Suprapubic skin (tissue), 4 donors: Measurements from ENCODE around the gene CAMTA1. TPM values are rescaled to one million over a fixed set of nuclear protein-coding genes. Genes with fewer than 3 reads are reported as not detected.

Source experiments
- DNase-seq, 2 donors: peaks; one replicate each; pipeline ENCODE4 v3.0.0-alpha.2; 2019; ENCODE audit warnings: low spot score in 2 of 2
- H3K27ac ChIP-seq: fragments of 200-600 bp; sonication (generic); one replicate; pipeline ENCODE4 v1.5.1; 2019
- H3K27me3 ChIP-seq: fragments of 200-600 bp; sonication (generic); one replicate; pipeline ENCODE4 v1.5.1; 2019
- H3K36me3 ChIP-seq: fragments of 200-600 bp; sonication (generic); one replicate; pipeline ENCODE4 v1.5.1; 2019
- H3K4me1 ChIP-seq: fragments of 200-600 bp; sonication (generic); one replicate; pipeline ENCODE4 v1.5.1; 2019
- H3K4me3 ChIP-seq: fragments of 200-600 bp; sonication (generic); one replicate; pipeline ENCODE4 v1.5.1; 2019; ENCODE audit warnings: mild to moderate bottlenecking
- H3K9me3 ChIP-seq: fragments of 200-600 bp; sonication (generic); one replicate; pipeline ENCODE4 v1.5.1; 2019
- EP300 ChIP-seq: sonication (generic); formaldehyde crosslinking; IDR thresholded peaks from one replicate; pipeline ENCODE4 v1.6.1; 2017; ENCODE audit warnings: antibody characterized with exemption
- POLR2A ChIP-seq, 2 donors: fragments of 450-650 bp; IDR thresholded peaks; one replicate each; pipeline ENCODE4 v1.6.1; 2017; ENCODE audit warnings: antibody characterized with exemption in 2 of 2, mild to moderate bottlenecking in 2 of 2, moderate library complexity in 2 of 2
- POLR2AphosphoS5 ChIP-seq, 3 donors: sonication (generic); formaldehyde crosslinking; IDR thresholded peaks; one replicate each; pipeline ENCODE4 v1.6.1; 2017; ENCODE audit warnings: antibody characterized with exemption in 3 of 3
- WGBS: methylation state at CpG from one replicate; pipeline ENCODE4 v1.1.5; 2018; 5-methylcytosine and 5-hydroxymethylcytosine counted together
- total RNA-seq, 4 donors: library from RNA; depleted of rRNA; stranded (reverse); fragments of >200 nt; gene quantifications; one replicate each; pipeline ENCODE4 v1.1.0, GENCODE V29; 2016
- TF ChIP-seq, protein P1 (sequence below), 2 donors: fragments of 200-600 bp in 1 of 2; fragments of 450-650 bp in 1 of 2; sonication (generic) in 1 of 2; IDR thresholded peaks; one replicate each; pipeline ENCODE4 v1.5.1; 2016 to 2019; ENCODE audit warnings: antibody characterized with exemption in 2 of 2, mild to moderate bottlenecking in 1 of 2, moderate library complexity in 1 of 2

The CAMTA1 gene
- total RNA-seq, 4 donors from 2014 or later = 40.4 to 54.1 (median 46.6) TPM

DNA sequence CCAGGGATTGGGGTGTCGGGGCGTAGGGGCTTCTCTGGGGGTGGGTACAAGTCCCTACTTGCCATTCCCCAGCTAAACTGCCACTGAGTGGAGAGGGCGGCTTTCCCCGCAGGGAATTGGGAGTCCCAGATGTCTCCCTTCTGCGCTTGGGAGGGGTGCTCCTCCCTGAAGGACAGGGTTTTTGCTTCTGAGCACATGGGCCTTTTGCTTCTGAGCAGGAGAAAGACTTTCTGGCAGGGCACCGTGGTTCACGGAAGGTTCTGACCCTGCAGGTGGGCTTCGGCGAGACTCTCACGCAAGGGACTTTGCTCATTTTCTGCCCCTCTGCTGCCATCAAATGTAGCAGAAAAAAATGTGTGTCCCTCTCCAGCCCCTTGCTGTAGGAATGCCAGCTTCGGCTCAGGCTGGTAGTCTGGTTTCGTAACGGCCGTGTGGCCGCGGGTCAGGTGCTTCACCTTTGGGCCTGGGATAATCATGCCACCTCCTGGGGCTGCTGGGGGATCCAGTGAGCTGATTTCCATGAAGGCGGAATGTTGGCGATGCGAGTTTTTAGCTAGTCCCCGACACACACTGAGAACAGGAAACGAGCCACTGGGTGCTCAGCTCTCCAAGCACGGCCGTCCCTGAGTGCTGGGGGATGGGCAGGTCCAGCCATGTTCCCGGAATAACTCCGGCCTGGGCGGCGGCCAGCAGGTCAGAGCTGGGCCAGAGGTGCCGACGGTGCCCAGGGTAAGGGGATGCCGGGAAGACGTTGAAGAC lies 364.0 kb downstream of the CAMTA1 start:
- TF ChIP-seq POLR2AphosphoS5 (IDR thresholded peaks at IDR 0.05) (no peak), EP300 (no peak), POLR2A (IDR thresholded peaks at IDR 0.05) (no peak)
- TF ChIP-seq, protein P1, sequence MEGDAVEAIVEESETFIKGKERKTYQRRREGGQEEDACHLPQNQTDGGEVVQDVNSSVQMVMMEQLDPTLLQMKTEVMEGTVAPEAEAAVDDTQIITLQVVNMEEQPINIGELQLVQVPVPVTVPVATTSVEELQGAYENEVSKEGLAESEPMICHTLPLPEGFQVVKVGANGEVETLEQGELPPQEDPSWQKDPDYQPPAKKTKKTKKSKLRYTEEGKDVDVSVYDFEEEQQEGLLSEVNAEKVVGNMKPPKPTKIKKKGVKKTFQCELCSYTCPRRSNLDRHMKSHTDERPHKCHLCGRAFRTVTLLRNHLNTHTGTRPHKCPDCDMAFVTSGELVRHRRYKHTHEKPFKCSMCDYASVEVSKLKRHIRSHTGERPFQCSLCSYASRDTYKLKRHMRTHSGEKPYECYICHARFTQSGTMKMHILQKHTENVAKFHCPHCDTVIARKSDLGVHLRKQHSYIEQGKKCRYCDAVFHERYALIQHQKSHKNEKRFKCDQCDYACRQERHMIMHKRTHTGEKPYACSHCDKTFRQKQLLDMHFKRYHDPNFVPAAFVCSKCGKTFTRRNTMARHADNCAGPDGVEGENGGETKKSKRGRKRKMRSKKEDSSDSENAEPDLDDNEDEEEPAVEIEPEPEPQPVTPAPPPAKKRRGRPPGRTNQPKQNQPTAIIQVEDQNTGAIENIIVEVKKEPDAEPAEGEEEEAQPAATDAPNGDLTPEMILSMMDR (IDR thresholded peaks at IDR 0.05) = no peak
- no peak for DNase-seq
- H3K27ac ChIP-seq = no peak overlapping the region

DNA sequence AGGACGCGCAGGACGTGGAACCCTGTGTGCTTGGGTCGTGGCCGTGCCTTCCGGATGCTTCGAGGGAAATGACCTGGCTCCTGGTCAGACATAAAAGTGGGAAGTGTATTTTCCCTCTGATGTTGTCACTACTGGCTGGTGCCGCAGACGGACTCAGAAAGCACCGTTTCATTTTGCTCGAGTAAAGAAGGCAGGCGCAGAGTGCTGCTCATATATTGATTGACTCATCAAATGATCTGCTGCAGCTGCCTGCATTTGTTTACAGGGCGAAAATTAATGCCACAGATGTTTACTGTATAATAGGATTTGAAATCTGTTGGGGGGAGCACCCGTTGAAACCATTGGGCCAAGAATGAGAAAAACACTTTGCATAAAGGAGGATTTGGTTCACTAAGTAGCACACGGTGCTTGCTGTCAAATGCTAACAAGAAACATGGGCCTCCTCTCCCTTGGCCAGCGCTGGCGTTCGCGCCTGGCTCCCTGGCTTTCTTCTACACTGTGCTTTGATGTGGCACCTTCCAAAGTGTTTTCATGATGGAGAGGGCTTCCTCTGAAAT lies 365.5 kb downstream of the CAMTA1 start:
- Histone ChIP-seq H3K9me3 (no peaks in the 10 kb centered on the region), H3K4me1 (no peaks in the 10 kb centered on the region), H3K27me3 (peaks cover 44% of the 10 kb centered on the region), H3K27ac (no peak overlapping the region), H3K36me3 (no peaks in the 10 kb centered on the region), H3K4me3 (no peak overlapping the region)
- DNase-seq = no peak
- 81% methylated on average over 19 of the region's 19 CpGs for WGBS
- TF ChIP-seq, protein P1 (IDR thresholded peaks at IDR 0.05) = no peak
- TF ChIP-seq POLR2AphosphoS5 (IDR thresholded peaks at IDR 0.05) = no peak

More for the DNA sequence above, 364.0 kb downstream of the CAMTA1 start:
- H3K4me3 ChIP-seq = no peak overlapping the region
- peaks cover 42% of the 10 kb centered on the region for H3K27me3 ChIP-seq
- 42% methylated on average over 27 of the region's 31 CpGs for WGBS
- H3K36me3 ChIP-seq = no peaks in the 10 kb centered on the region
- H3K4me1 ChIP-seq = no peaks in the 10 kb centered on the region
- H3K9me3 ChIP-seq = no peaks in the 10 kb centered on the region

DNA sequence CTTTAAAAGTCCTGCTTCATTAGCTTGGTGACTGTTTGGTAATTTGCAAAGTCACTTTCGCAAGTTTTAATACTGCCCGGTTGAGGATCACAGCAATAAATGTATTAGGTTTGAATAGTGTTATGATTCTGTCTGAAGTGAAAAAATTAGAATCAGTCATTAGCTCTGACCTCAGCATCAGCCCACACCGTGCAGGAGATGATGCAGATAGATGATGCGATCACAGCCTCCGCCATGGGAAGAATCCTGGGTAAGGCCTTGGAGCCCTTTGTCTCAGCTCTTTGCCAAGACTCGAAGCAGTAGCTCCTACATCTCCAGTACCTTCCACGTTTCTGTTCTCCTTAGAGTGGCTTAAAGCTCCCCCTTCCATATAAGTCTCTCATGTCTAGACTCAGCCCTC lies 366.7 kb downstream of the CAMTA1 start:
- H3K27ac ChIP-seq = no peak overlapping the region
- TF ChIP-seq, protein P1 (IDR thresholded peaks at IDR 0.05) = no peak
- TF ChIP-seq EP300 (no peak), POLR2A (IDR thresholded peaks at IDR 0.05) (no peak), POLR2AphosphoS5 (IDR thresholded peaks at IDR 0.05) (no peak)
- no peak overlapping the region for H3K4me3 ChIP-seq
- DNase-seq = no peak
- 84% methylated on average over 7 of the region's 7 CpGs for WGBS
- H3K27me3 ChIP-seq = peaks cover 44% of the 10 kb centered on the region
- no peaks in the 10 kb centered on the region for H3K4me1 ChIP-seq
- H3K9me3 ChIP-seq = no peaks in the 10 kb centered on the region
- no peaks in the 10 kb centered on the region for H3K36me3 ChIP-seq

DNA sequence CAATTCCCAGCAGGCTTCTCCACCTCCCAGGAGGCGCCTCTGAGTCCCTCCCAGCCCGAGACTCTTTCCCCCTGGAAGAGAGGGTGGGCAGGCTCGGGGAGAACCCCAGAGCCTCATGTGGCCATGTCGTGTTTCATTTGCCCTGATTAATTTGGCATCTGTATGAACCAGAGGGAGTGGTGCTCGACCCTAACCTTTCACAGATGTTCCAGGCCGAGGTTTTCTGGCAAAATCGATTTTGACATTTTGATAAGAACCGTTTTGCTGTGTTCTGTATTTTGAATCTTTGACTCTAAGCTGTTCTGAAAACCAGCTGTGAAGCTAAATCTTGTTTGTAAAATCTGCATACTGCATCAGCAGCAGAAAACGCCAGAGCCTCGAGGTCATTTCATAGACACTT lies 367.4 kb downstream of the CAMTA1 start:
- Histone ChIP-seq H3K36me3 (no peaks in the 10 kb centered on the region), H3K4me1 (no peaks in the 10 kb centered on the region), H3K27me3 (peaks cover 44% of the 10 kb centered on the region), H3K27ac (no peak overlapping the region), H3K9me3 (no peaks in the 10 kb centered on the region), H3K4me3 (no peak overlapping the region)
- DNase-seq = no peak
- no peak for TF ChIP-seq POLR2A (IDR thresholded peaks at IDR 0.05)
- TF ChIP-seq POLR2AphosphoS5 (IDR thresholded peaks at IDR 0.05) = no peak
- TF ChIP-seq, protein P1 (IDR thresholded peaks at IDR 0.05) = no peak
- TF ChIP-seq EP300 = no peak
- 57% methylated on average over 9 of the region's 10 CpGs for WGBS

DNA sequence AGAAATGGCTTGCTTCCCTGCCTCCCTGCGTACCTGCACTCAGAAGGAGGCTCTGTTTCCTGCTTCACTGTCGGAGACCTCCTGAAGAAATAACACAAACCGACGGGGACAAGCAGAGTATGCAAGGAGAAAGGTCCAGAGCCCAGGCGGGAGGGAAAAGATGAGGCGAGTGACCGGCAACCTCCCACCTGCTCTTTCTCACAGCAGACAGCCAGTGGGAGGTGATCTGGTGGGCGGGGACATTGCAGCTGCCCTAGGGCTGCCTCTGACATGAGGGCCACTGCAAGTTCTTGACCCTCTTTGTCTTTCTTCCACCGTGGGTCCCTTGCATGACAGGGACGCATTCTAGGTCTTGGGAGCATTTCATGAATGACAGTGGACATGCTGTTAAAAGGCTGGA lies 368.2 kb downstream of the CAMTA1 start:
- no peak for DNase-seq
- Histone ChIP-seq H3K27ac (no peak overlapping the region), H3K27me3 (peaks cover 42% of the 10 kb centered on the region), H3K36me3 (no peaks in the 10 kb centered on the region), H3K9me3 (no peaks in the 10 kb centered on the region), H3K4me3 (no peak overlapping the region), H3K4me1 (no peaks in the 10 kb centered on the region)
- TF ChIP-seq, protein P1 (IDR thresholded peaks at IDR 0.05) = no peak
- TF ChIP-seq EP300 = no peak
- TF ChIP-seq POLR2A (IDR thresholded peaks at IDR 0.05) = no peak
- TF ChIP-seq POLR2AphosphoS5 (IDR thresholded peaks at IDR 0.05) = no peak
- 75% methylated on average over 9 of the region's 10 CpGs for WGBS
